ENCODE results near the gene SACM1L.

Gene SACM1L

DNA sequence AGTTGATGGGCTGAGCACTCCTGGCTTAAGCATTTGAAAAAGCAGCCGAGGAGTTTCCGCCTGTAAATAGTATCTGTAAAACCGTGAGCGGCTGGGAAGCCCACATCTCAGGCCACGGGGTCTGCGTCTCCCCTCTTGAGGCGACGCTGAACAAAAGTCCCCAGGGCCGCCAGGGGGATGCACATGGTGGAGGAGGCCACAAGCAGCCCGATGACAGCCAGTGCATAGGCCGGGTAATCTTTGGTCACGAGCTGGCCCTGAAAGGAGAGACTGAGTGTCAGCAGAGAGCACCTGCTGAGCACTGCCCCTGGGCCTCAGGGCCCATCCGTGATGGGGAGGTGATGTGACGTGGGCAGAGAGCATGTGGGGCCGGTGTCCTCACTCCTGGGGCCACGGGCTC lies 69.7 kb downstream of the SACM1L start:
- DNase-seq (ENCODE audit: low read depth), result no peak
- H3K4me3 ChIP-seq (ENCODE audit: low read length), result no peak overlapping the region
- TF ChIP-seq CTCF (IDR thresholded peaks at IDR 0.05; ENCODE audit: insufficient read depth, low read depth, low read length, missing control alignments), result no peak

- no peak overlapping the region for H3K4me3 ChIP-seq (ENCODE audit: low read length)
- DNase-seq (ENCODE audit: low read depth), result no peak
- no peak for TF ChIP-seq CTCF (IDR thresholded peaks at IDR 0.05; ENCODE audit: insufficient read depth, low read depth, low read length, missing control alignments)
Observed at GRCh38 chr3:45759851-45760250, 70.7 kb downstream of the SACM1L start.

DNA sequence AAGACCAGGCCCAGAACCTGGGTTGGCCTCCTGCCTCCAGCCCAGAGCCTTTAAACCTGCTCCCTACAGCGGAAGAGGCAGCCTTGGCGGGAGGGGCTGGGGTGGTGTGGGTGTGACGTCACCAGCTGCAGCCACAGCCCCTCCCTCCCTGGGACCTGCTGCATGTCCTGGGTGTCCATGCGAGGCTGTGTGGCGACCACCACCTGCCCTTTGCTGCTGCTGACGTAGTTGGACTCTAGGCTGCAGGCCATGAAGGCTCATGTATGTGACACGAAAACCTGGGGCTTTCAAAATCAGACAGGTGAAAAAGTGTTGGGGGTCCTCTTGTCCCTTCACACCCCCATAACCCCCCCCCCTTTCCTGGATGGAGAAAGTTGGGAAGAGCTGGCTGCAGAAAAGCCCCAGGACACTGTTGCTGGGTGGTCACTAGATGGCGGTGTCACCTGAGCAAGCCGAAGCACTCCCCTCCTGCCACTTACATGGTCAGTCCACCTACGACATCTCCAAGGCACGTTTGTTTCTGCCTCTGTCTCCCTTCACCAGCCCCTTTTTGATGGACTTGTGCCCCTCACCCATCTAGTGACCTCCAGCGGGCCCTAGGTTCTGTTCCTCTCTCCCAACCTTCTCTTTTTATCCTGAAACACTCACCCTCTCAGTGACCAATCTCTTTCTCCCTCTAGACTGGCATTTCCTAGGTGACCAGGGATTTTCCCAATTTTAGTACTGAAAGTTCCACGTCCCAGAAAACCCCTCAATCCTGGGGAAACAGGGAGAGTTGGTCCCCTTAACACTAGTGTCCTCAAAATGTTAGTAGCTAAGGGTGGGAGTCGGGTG lies 71.9 kb downstream of the SACM1L start:
- H3K4me3 ChIP-seq (ENCODE audit: low read length), result no peak overlapping the region
- DNase-seq (ENCODE audit: low read depth), result peak; percentile 75
- peak; percentile 91 for TF ChIP-seq CTCF (IDR thresholded peaks at IDR 0.05; ENCODE audit: insufficient read depth, low read depth, low read length, missing control alignments)

- no peak for DNase-seq (ENCODE audit: low read depth)
- TF ChIP-seq CTCF (IDR thresholded peaks at IDR 0.05; ENCODE audit: insufficient read depth, low read depth, low read length, missing control alignments), result no peak
- H3K4me3 ChIP-seq (ENCODE audit: low read length), result no peak overlapping the region
Observed at GRCh38 chr3:45761831-45762230, 72.6 kb downstream of the SACM1L start.

DNA sequence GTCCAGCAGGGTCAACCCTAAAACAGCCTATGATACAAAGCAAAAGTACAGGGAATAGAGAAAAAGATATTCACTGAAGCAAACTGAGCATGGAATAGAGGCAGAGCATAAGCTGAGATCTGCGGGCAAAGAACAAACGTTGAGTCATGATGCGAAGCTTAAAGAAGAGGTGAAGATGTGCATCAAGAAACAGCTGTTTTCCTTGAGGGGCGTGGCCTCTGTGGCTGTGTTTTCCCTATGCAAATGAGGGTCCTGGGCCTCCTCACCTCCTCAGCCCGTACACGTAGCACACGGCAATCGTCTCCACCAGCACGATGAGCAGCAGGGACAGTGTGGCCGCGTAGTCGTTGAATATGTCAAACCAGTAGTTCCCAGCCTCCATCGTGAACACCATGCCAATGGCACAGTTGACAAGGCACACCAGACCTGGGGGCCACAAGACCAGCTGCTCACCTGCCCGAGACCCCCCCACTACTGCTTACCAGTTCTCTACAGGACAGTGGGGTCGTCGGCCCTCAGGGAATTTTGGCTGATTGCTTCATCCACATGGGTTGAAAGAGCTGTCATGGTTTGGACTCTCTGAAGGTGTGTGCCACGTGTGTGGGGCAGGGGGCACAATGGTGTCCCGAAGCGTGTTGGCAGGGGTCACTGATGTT lies 73.6 kb downstream of the SACM1L start:
- H3K4me3 ChIP-seq (ENCODE audit: low read length), result no peak overlapping the region
- DNase-seq (ENCODE audit: low read depth), result no peak
- TF ChIP-seq CTCF (IDR thresholded peaks at IDR 0.05; ENCODE audit: insufficient read depth, low read depth, low read length, missing control alignments), result no peak

DNA sequence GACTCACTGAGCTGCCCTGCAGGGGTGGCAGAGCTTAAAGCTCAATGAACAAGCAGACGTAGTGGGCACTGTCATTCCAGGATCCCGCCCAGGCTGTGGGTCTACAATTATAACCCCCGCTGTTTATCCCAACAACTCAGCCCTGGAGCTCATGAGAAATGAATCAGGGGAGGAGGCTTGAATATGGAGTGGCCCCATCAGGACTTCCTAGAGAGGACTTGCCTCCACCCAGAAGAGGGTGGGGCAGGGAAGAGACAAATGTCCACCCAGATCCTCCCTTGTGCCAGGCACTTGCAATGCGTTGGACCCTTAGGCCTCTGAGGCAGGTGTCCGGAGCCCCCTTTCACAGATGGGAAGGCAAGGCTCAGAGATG lies 74.1 kb downstream of the SACM1L start:
- no peak overlapping the region for H3K4me3 ChIP-seq (ENCODE audit: low read length)
- no peak for TF ChIP-seq CTCF (IDR thresholded peaks at IDR 0.05; ENCODE audit: insufficient read depth, low read depth, low read length, missing control alignments)
- no peak for DNase-seq (ENCODE audit: low read depth)
